ENCODE measurements around the gene OSBPL10. TPM values are rescaled to one million over a fixed set of nuclear protein-coding genes. Genes with fewer than 3 reads are reported as not detected.
"Not testable (repeated sequence)": the region's sequence is repeated elsewhere in the genome, so short reads cannot be mapped to it uniquely, and the experiment has no call there.

Gene OSBPL10
- total and polyA plus RNA-seq, 7 donors: 0.75 to 4.6 (median 2.3) TPM

DNA sequence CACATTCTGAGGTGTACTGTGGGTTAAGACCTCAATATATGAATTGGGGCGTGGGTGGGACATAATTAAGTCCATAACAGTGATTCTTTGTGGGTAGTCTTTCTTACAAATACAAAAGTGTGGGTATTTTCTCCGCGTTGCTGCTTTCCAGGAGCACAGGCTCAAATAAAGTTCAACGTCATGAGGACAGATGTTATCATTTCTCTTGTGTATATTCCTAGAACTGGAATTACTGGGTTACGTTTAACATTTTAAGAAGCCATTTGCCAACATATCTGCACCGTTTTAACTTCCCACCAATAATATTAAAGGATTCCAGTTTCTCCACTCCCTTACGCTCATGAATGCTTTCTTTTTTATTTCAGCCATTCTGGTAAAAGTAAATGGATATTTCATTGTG is 40.1 kb upstream of the OSBPL10 start:
- ATAC-seq: no peak
- H3K27me3 ChIP-seq (ENCODE audit: insufficient read depth in 3 of 3, low read length in 2 of 3): no peaks in the 10 kb centered on the region
- DNase-seq: no peak
- intact Hi-C loops (cut with DNase I): loop anchor here in 1 of 2 donors (2.0 to 10.0 kb wide), 2 partner anchors 14 to 754 kb away; no protein-coding TSS in a partner anchor
- no peaks in the 10 kb centered on the region for H3K4me1 ChIP-seq
- WGBS, 3 donors: 62 to 75% (median 62%) methylated on average over 7 of the region's 7 CpGs
- H3K27ac ChIP-seq: no peak overlapping the region
- no peak overlapping the region for H3K4me3 ChIP-seq
- H3K9me3 ChIP-seq: no peaks in the 10 kb centered on the region
- no peaks in the 10 kb centered on the region for H3K36me3 ChIP-seq (ENCODE audit: insufficient read depth in 1 of 2, low read depth in 1 of 2)
- TF ChIP-seq, protein P1, sequence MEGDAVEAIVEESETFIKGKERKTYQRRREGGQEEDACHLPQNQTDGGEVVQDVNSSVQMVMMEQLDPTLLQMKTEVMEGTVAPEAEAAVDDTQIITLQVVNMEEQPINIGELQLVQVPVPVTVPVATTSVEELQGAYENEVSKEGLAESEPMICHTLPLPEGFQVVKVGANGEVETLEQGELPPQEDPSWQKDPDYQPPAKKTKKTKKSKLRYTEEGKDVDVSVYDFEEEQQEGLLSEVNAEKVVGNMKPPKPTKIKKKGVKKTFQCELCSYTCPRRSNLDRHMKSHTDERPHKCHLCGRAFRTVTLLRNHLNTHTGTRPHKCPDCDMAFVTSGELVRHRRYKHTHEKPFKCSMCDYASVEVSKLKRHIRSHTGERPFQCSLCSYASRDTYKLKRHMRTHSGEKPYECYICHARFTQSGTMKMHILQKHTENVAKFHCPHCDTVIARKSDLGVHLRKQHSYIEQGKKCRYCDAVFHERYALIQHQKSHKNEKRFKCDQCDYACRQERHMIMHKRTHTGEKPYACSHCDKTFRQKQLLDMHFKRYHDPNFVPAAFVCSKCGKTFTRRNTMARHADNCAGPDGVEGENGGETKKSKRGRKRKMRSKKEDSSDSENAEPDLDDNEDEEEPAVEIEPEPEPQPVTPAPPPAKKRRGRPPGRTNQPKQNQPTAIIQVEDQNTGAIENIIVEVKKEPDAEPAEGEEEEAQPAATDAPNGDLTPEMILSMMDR (IDR thresholded peaks at IDR 0.05): no peak

DNA sequence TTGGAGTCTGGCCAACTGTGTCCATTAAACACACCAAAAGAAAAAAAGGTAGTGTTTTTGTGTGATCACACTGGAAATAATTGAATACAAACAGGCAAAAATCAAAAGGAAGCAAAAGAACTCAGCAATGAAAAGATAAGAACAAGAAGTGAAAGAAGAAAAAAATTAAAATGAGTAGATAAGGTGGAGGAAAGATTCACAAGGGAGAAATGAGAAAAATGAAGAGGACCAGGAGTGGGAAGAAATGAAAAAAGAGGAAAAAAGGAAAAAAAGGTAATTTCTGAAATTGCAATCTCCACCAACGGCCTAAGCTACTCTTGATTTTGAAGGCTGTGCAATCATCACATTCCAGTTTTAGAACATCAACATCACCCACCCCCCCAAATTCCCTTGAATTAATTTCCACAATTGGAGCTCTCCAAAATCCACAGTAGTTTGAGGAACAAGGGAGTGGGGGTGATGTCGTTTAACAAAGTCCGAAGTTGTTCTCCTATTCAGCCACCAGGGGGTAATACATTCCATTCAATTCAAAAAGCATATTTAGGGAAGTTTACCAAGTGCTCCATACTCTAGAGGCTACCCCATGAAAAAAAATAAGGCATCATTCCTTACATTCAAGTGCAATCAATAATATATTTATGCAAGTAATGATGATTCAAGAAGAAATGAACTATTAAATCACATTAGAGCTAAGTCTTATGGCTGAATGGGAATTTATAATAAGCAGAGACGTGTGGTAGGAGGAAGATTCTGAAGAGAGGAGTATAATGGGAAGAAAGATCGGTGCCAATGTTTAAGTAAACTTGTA is 37.9 kb upstream of the OSBPL10 start:
- ATAC-seq (peak; percentile 79 to 95 (median 86)), DNase-seq (no peak)
- Histone ChIP-seq H3K27me3 (ENCODE audit: insufficient read depth in 3 of 3, low read length in 2 of 3) (no peaks in the 10 kb centered on the region), H3K36me3 (ENCODE audit: insufficient read depth in 1 of 2, low read depth in 1 of 2) (no peaks in the 10 kb centered on the region), H3K27ac (no peak overlapping the region), H3K4me3 (no peak overlapping the region), H3K4me1 (no peaks in the 10 kb centered on the region), H3K9me3 (no peaks in the 10 kb centered on the region)
- intact Hi-C loops (cut with DNase I): loop anchor here (1.0 to 2.0 kb wide), 2 partner anchors 125 to 126 kb away; no protein-coding TSS in a partner anchor
- 48 to 54% (median 52%) methylated on average over 5 of the region's 5 CpGs for WGBS, 3 donors
- TF ChIP-seq, protein P1 (IDR thresholded peaks at IDR 0.05): peak; percentile 82

DNA sequence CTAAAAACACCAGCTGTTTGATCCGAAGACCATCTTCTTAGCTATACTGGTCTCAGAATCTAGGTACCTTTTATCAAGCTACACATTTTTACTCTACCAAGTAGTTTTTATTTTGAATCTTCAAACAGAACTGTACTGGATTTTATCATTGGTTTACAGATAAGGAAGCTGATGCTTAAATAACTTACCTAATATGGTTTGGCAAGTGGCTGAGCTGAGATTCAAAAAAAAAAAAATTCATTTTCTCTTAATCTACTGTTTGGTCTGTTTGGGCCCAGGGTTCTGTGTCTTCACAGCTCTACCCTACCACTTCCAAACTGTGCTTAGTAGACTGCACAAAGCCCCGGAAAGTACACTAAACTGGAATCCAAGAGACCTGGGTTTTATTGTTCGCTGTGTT is 36.2 kb upstream of the OSBPL10 start:
- Histone ChIP-seq H3K4me3 (no peak overlapping the region), H3K27me3 (ENCODE audit: insufficient read depth in 3 of 3, low read length in 2 of 3) (no peaks in the 10 kb centered on the region), H3K4me1 (no peaks in the 10 kb centered on the region), H3K27ac (no peak overlapping the region), H3K36me3 (ENCODE audit: insufficient read depth in 1 of 2, low read depth in 1 of 2) (no peaks in the 10 kb centered on the region), H3K9me3 (no peaks in the 10 kb centered on the region)
- no peak for DNase-seq
- ATAC-seq: no peak
- intact Hi-C loops (cut with DNase I): no loop called here
- TF ChIP-seq, protein P1 (IDR thresholded peaks at IDR 0.05): no peak
- 92 to 96% (median 92%) methylated on average over 3 of the region's 3 CpGs for WGBS, 3 donors

DNA sequence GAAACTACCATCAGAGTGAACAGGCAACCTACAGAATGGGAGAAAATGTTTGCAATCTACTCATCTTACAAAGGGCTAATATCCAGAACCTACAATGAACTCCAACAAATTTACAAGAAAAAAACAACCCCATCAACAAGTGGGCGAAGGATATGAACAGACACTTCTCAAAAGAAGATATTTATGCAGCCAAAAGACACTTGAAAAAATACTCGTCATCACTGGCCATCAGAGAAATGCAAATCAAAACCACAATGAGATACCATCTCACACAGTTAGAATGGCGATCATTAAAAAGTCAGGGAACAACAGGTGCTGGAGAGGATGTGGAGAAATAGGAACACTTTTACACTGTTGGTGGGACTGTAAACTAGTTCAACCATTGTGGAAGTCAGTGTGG is 34.6 kb upstream of the OSBPL10 start:
- H3K4me3 ChIP-seq; H3K9me3 ChIP-seq; ATAC-seq; H3K4me1 ChIP-seq; intact Hi-C loops (cut with DNase I); H3K36me3 ChIP-seq (ENCODE audit: insufficient read depth in 1 of 2, low read depth in 1 of 2); H3K27me3 ChIP-seq (ENCODE audit: insufficient read depth in 3 of 3, low read length in 2 of 3); DNase-seq; H3K27ac ChIP-seq: not testable (repeated sequence)
- 91 to 96% (median 94%) methylated on average over 3 of the region's 3 CpGs for WGBS, 3 donors

DNA sequence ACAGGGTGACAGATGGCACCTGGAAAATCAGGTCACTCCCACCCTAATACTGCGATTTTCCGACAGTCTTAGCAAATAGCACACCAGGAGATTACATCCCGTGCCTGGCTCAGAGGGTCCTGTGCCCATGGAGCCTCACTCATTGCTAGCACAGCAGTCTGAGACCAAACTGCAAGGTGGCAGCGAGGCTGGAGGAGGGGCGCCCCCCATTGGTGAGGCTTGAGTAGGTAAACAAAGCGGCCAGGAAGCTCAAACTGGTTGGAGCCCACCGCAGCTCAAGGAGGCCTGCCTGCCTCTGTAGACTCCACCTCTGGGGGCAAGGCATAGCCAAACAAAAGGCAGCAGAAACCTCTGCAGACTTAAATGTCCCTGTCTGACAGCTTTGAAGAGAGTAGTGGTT is 29.6 kb upstream of the OSBPL10 start:
- H3K4me1 ChIP-seq; ATAC-seq; H3K27ac ChIP-seq; H3K4me3 ChIP-seq; DNase-seq; H3K36me3 ChIP-seq (ENCODE audit: insufficient read depth in 1 of 2, low read depth in 1 of 2); intact Hi-C loops (cut with DNase I); H3K9me3 ChIP-seq; H3K27me3 ChIP-seq (ENCODE audit: insufficient read depth in 3 of 3, low read length in 2 of 3): not testable (repeated sequence)
- 92 to 98% (median 97%) methylated on average over 7 of the region's 7 CpGs for WGBS, 3 donors

Data from psoas muscle (tissue), 8 donors.